IPS-20b (cell line): ENCODE measurements around the gene BICDL1.

Experiments
- H3K27ac ChIP-seq: one replicate; pipeline ENCODE4 v1.5.1; 2013; ENCODE audit warnings: low read length
- H3K27me3 ChIP-seq: 2 replicates; pipeline ENCODE4 v1.6.1; 2013; ENCODE audit warnings: mild to moderate bottlenecking, low read length, inconsistent platforms; ENCODE audit not compliant: insufficient read depth
- H3K36me3 ChIP-seq: 2 replicates; pipeline ENCODE4 v1.6.1; 2013; ENCODE audit warnings: low read depth, mild to moderate bottlenecking, inconsistent platforms, low read length, moderate library complexity; ENCODE audit not compliant: insufficient read depth
- H3K4me1 ChIP-seq: 2 replicates; pipeline ENCODE4 v1.6.1; 2013; ENCODE audit warnings: mild to moderate bottlenecking, control low read depth, inconsistent platforms, low read length, moderate library complexity; ENCODE audit not compliant: insufficient read depth
- H3K4me3 ChIP-seq: 2 replicates; pipeline ENCODE4 v1.5.1; 2013; ENCODE audit warnings: mild to moderate bottlenecking, low read length, inconsistent platforms
- H3K9ac ChIP-seq: 2 replicates; pipeline ENCODE4 v1.6.1; 2013; ENCODE audit warnings: low read depth, mild to moderate bottlenecking, inconsistent platforms, low read length, moderate library complexity
- H3K9me3 ChIP-seq: 2 replicates; pipeline ENCODE4 v1.6.1; 2013; ENCODE audit warnings: mild to moderate bottlenecking, low read depth, low read length, inconsistent platforms; ENCODE audit not compliant: insufficient read depth

The BICDL1 gene

GRCh38 chr12:120072472-120073249, 83.6 kb downstream of the BICDL1 start:
- H3K9me3 ChIP-seq: no peaks in the 10 kb centered on the region
- H3K27me3 ChIP-seq: no peaks in the 10 kb centered on the region
- H3K4me1 ChIP-seq: no peaks in the 10 kb centered on the region
- H3K27ac ChIP-seq: no peak overlapping the region
- H3K4me3 ChIP-seq: no peak overlapping the region
- H3K36me3 ChIP-seq: peaks cover 12% of the 10 kb centered on the region; the same call in 1 of the 2 replicates
- H3K9ac ChIP-seq: no peak overlapping the region

GRCh38 chr12:120075034-120075616, 86.1 kb downstream of the BICDL1 start:
- H3K4me1 ChIP-seq: no peaks in the 10 kb centered on the region
- H3K9me3 ChIP-seq: no peaks in the 10 kb centered on the region
- no peak overlapping the region for H3K27ac ChIP-seq
- H3K27me3 ChIP-seq: no peaks in the 10 kb centered on the region
- H3K4me3 ChIP-seq: no peak overlapping the region
- H3K36me3 ChIP-seq: peaks cover 12% of the 10 kb centered on the region; the same call in 1 of the 2 replicates
- no peak overlapping the region for H3K9ac ChIP-seq

- Histone ChIP-seq H3K36me3 (peaks cover 12% of the 10 kb centered on the region; the same call in 1 of the 2 replicates), H3K4me1 (no peaks in the 10 kb centered on the region), H3K9me3 (no peaks in the 10 kb centered on the region), H3K9ac (no peak overlapping the region), H3K27me3 (no peaks in the 10 kb centered on the region), H3K27ac (no peak overlapping the region), H3K4me3 (no peak overlapping the region)
These were observed 87.6 kb downstream of the BICDL1 start for GRCh38 chr12:120076651-120077050.

- Histone ChIP-seq H3K36me3 (peaks cover 13% of the 10 kb centered on the region; the same call in 1 of the 2 replicates), H3K9me3 (no peaks in the 10 kb centered on the region), H3K4me1 (no peaks in the 10 kb centered on the region), H3K9ac (no peak overlapping the region), H3K4me3 (no peak overlapping the region), H3K27me3 (no peaks in the 10 kb centered on the region), H3K27ac (no peak overlapping the region)
These were observed 88.2 kb downstream of the BICDL1 start for GRCh38 chr12:120077260-120077659.

- Histone ChIP-seq H3K27ac (no peak overlapping the region), H3K4me1 (no peaks in the 10 kb centered on the region), H3K27me3 (no peaks in the 10 kb centered on the region), H3K36me3 (0 out of 2 replicates have a peak, but pooled peaks cover 5% of the 10 kb centered on the region), H3K9me3 (no peaks in the 10 kb centered on the region), H3K9ac (no peak overlapping the region), H3K4me3 (no peak overlapping the region)
These were observed 89.8 kb downstream of the BICDL1 start for GRCh38 chr12:120078868-120079267.

- Histone ChIP-seq H3K4me1 (no peaks in the 10 kb centered on the region), H3K4me3 (no peak overlapping the region), H3K27ac (no peak overlapping the region), H3K27me3 (no peaks in the 10 kb centered on the region), H3K36me3 (0 out of 2 replicates have a peak, but pooled peaks cover 5% of the 10 kb centered on the region), H3K9ac (no peak overlapping the region), H3K9me3 (no peaks in the 10 kb centered on the region)
These were observed 90.7 kb downstream of the BICDL1 start for GRCh38 chr12:120079411-120080400.

GRCh38 chr12:120081641-120082040, 92.6 kb downstream of the BICDL1 start:
- H3K36me3 ChIP-seq: 0 out of 2 replicates have a peak, but pooled peaks cover 5% of the 10 kb centered on the region
- H3K27me3 ChIP-seq: no peaks in the 10 kb centered on the region
- H3K4me3 ChIP-seq: no peak overlapping the region
- H3K9me3 ChIP-seq: no peaks in the 10 kb centered on the region
- no peak overlapping the region for H3K9ac ChIP-seq
- H3K27ac ChIP-seq: no peak overlapping the region
- peaks cover 13% of the 10 kb centered on the region; the same call in 1 of the 2 replicates for H3K4me1 ChIP-seq

GRCh38 chr12:120085920-120086645, 97.0 kb downstream of the BICDL1 start:
- peak overlapping the region; percentile 86 for H3K27ac ChIP-seq
- H3K9ac ChIP-seq: peak overlapping the region; percentile 80; the same call in 1 of the 2 replicates
- peak overlapping the region; percentile 51; the same call in 1 of the 2 replicates for H3K4me3 ChIP-seq
- H3K36me3 ChIP-seq: peaks cover 8% of the 10 kb centered on the region; the same call in 1 of the 2 replicates
- peaks cover 19% of the 10 kb centered on the region for H3K4me1 ChIP-seq
- H3K9me3 ChIP-seq: no peaks in the 10 kb centered on the region
- no peaks in the 10 kb centered on the region for H3K27me3 ChIP-seq

GRCh38 chr12:120086801-120087621, 98.0 kb downstream of the BICDL1 start:
- Histone ChIP-seq H3K4me1 (peaks cover 19% of the 10 kb centered on the region), H3K27me3 (no peaks in the 10 kb centered on the region), H3K4me3 (peak overlapping the region; percentile 69), H3K27ac (peak overlapping the region; percentile 86), H3K9ac (peak overlapping the region; percentile 84; the same call in 1 of the 2 replicates), H3K36me3 (peaks cover 12% of the 10 kb centered on the region; the same call in 1 of the 2 replicates), H3K9me3 (no peaks in the 10 kb centered on the region)

GRCh38 chr12:120089105-120089504, 100.1 kb downstream of the BICDL1 start:
- peaks cover 30% of the 10 kb centered on the region for H3K4me1 ChIP-seq
- no peak overlapping the region for H3K27ac ChIP-seq
- H3K9me3 ChIP-seq: no peaks in the 10 kb centered on the region
- no peaks in the 10 kb centered on the region for H3K27me3 ChIP-seq
- H3K4me3 ChIP-seq: no peak overlapping the region
- H3K36me3 ChIP-seq: peaks cover 12% of the 10 kb centered on the region; the same call in 1 of the 2 replicates
- H3K9ac ChIP-seq: no peak overlapping the region
